NCI-H2107 (cell line): Measurements from ENCODE around the gene LANCL1.
"Not testable (repeated sequence)": the region's sequence is repeated elsewhere in the genome, so short reads cannot be mapped to it uniquely, and the experiment has no call there.

Source experiments
- DNase-seq: peaks from one replicate; lab custom pipeline; 2025; lab: John Stamatoyannopoulos, UW

Gene LANCL1

GRCh38 chr2:210459407-210459806, 17.2 kb downstream of the LANCL1 start:
- DNase-seq: no peak

DNA sequence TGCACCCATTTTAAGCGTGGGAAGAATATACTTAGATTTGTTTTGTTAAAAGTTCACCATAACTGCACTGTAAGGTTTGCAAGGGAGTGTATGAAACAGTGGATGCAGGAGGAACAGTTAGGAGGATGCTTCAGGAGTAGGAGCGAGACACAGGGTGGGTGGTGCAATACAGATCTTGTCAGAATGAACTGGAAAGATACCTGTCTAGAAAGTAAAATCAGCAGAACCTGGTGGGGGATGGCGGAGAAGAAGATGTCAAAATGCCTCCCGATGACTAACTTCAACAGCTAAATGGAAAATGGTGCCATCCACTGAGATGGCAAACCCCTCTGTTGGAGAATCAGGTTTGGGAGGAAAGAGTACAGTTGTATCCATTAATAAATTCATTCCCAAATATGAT, 18.2 kb downstream of the LANCL1 start:
- no peak for DNase-seq

- no peak for DNase-seq
These were observed 20.0 kb downstream of the LANCL1 start for GRCh38 chr2:210456571-210456970.

DNA sequence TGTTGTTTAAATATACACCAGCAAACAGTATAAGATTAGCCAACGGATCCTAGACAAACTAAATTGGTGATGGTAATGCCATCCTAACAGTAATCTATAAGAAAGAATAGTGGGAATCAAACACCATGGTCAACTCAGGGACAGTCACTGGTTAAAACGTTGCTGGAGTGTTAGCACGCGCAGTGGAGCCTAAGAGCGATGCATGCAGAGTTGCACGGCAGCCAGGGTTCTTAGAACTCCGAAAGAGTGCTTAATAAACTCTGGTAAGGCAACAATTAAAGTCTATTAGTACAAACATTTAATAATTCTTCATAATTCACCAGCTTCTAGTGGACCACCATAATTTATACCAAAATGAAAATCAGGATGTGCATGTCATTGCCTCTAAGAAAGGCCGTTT, 22.2 kb downstream of the LANCL1 start:
- DNase-seq: no peak

- no peak for DNase-seq
These were observed 24.4 kb downstream of the LANCL1 start for GRCh38 chr2:210452194-210452593.

- DNase-seq: not testable (repeated sequence)
These were observed 25.6 kb downstream of the LANCL1 start for GRCh38 chr2:210450942-210451341.

GRCh38 chr2:210445732-210446131, 30.8 kb downstream of the LANCL1 start:
- no peak for DNase-seq

- DNase-seq: no peak
These were observed 31.3 kb downstream of the LANCL1 start for GRCh38 chr2:210445116-210445707.

DNA sequence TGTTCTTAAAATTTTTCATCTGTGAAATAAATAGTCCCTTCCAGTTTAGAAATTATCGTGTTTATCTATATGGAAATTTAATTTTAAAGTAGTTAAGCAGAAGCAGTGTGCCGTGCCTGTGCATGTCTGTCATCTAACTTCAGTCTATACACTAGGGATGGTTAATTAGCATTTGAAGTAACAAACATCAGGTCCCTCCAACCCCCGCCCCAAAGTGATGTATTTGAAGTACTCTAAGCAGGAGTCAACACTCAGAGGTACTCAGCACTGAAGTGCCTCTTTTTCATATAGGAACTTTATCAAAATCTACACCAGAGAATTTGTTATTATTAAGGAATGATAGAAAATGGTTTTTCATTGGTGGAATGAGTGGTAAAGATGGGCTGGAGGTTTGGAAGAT, 33.0 kb downstream of the LANCL1 start:
- no peak for DNase-seq

DNA sequence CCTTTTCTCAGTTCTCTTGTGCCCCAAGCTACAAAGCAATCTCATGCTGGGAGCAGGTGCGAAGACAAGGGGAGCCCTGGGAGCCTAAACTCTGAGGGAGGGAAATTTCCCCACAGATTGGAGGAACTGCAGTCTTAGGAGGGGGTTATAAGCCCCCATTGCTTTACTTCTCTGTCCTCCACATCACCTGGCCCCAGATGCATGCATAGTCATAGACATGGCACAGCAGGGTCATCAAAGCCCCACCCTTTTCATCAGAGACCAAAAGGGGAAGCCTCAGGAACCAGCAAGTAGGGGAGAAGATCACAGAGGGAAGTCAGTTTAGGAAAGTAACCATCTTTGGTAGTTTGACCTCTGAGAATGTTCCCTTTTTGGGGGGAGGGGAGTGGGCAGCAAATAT, 33.7 kb downstream of the LANCL1 start:
- DNase-seq: no peak

DNA sequence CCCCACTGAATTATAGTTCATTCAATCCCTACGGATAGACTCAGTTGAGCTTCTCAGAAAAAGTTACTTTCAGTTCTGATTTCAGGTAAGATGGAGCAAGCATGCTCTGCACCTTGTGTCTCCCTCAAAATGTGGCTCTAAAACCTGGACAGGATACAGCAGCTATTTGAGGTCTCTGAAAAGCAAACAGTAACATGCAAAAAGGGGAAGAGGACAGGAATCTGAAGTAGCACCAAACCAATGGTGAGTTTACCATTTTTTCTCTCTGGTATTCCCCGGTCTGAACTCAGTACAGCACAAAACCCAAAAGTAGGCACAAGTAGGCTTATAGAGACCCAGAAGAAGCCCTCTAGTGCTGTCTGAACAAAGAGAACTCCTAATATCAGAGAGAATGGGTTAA, 34.1 kb downstream of the LANCL1 start:
- DNase-seq: no peak

DNA sequence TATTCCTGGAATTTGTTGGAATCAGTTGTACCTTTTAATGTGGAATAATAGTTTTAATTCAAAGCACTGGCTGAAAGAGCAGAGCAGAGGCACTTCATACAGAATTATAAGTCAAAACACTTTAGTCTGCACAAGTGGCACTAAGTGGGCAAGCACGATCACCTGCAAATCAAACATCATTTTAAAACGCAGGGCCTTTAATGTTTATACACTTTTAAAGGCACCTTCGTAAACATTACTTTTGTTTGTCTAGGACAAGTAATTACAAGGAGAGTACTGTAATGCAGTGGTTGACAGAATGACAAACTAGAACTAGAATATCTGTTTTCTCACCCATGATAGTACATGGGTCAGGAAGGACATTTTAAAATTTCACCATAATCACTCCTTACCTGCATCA, 36.4 kb downstream of the LANCL1 start:
- DNase-seq: no peak

DNA sequence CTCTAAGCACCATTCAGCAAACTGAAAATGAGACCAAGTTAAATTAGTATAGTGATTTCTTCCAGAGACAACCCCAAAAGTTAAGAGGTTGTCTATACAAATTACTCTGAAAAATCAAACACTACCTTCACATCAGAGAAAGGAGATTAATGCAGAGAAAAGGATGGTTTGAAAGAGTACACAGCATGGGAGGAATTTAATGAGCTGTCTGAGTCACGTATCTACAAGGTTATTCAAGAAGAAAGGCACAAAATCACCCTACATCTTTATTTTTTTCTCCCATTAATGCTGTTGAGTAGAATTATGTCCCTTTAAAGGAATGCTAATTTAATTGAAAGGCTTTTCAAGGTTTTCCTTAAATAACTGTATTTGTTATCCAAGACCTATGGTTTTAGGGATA, 41.1 kb downstream of the LANCL1 start:
- no peak for DNase-seq

- no peak for DNase-seq
These were observed 43.9 kb downstream of the LANCL1 start for GRCh38 chr2:210432633-210433032.

DNA sequence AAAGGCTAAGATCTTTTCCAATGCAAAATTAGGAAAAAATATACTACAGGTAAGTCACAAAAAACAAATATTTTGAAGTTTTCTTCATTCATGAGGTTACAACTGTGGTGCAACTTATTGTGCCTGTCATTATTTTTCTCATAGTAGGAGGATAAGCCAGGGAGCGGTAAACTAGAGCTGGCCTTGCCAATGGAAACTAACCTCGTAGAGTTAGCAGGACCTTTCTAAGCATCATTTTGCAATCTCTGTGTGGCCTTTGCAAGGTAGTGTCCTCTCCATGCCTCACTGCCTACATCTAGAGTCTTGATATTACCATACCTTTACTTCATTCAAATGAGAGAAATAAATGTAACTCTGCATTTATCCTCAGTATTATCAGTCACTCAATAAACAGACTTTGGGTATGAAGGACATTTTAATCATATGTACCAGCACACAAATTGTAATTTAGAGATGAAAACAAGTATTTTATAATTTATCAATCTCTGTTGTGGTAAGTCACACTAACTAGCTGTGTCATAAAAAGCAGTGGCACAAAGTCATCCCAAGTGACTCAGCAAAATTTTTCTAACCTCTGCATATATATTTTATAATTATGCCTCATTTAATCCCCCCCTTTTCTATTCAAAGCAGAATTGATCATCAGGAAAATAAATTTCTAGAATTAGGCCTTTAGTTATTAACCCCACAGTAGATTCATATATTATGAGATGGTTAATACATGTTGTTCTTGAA, 47.0 kb downstream of the LANCL1 start:
- DNase-seq: no peak

DNA sequence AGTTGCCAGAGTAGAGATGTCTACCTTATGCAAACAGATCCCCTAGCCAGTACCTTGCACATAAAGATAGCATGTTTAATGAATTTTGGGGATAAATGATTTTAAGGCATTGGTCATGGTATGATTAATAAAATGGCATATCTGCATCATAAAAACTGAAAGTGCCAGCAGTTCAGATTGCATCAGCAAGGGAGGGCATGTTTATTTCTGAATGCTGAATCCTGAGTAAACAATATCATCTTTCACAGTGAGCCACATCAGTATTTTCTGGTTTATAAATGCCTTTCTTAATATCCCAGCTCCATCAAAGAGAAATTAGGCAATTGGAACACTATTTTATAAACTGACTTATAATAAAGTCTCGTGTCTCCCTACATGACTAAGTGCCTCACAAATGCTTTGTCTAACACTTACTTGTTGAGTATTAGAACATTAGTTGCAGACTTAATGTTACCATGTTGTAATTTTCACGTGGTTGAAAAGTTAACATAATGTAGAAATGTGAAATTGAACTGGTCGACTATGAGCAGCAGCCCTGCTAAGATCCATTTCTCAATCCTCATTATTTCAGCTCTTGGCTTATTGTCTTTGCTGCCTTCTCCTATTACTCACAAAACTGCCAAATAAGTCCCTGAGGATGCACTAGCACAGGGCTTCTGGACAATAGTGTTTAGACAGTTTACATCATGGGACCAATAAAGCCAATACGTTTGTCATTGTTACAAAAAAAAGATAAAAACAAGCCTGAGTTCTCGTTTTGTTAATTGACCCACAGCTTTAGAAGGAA, 48.0 kb downstream of the LANCL1 start:
- DNase-seq: no peak

DNA sequence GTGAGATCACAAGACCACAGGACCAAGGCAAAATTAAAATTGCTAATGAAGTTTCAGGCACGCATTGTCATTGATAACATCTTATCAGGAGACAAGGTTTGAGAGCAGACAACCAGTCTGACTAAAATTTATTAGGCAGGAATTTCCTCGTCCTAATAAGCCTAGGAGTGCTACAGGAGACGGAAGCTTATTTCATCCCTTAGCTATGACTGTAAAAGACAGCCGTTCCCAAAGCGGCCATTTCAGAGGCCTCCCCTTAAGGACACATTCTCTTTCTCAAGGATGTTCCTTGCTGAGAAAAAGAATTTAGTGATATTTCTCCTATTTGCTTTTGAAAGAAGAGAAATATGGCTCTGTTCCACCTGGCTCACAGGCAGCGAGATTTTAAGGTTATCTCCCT, 49.2 kb downstream of the LANCL1 start:
- DNase-seq: not testable (repeated sequence)

- no peak for DNase-seq
These were observed 54.2 kb downstream of the LANCL1 start for GRCh38 chr2:210422366-210422765.

GRCh38 chr2:210421916-210422315, 54.6 kb downstream of the LANCL1 start:
- DNase-seq: no peak

- DNase-seq: no peak
These were observed 63.9 kb downstream of the LANCL1 start for GRCh38 chr2:210412660-210413059.

GRCh38 chr2:210410542-210410941, 66.0 kb downstream of the LANCL1 start:
- DNase-seq: no peak

GRCh38 chr2:210399440-210400041, 77.0 kb downstream of the LANCL1 start:
- no peak for DNase-seq

DNA sequence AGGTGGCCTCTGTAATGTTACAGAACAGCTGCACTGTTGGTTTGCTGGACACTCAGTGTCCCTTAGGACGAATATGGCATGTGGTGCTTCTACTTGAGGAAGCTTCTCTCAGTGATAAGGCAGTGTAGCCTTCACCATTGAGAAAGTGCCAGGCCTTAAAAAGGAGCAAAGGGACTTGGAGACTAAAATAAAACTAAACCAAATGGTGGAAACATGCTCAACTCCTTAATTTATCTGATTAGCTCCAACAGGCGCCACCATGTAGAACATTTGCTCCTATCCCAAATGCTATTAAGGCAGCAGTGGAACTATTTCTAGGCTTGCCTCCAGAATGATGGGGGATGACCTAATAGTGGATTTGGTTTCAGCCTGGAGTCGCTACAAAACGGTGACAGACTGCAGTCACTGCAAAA, 84.1 kb downstream of the LANCL1 start:
- DNase-seq: no peak
